ENCODE data around the gene EBNA1BP2. TPM values are rescaled to one million over a fixed set of nuclear protein-coding genes. Genes with fewer than 3 reads are reported as not detected.
"Not testable (repeated sequence)": the region's sequence is repeated elsewhere in the genome, so short reads cannot be mapped to it uniquely, and the experiment has no call there.

Gene EBNA1BP2
- total and polyA plus RNA-seq, 4 donors: 28.0 to 58.6 (median 40.8) TPM

DNA sequence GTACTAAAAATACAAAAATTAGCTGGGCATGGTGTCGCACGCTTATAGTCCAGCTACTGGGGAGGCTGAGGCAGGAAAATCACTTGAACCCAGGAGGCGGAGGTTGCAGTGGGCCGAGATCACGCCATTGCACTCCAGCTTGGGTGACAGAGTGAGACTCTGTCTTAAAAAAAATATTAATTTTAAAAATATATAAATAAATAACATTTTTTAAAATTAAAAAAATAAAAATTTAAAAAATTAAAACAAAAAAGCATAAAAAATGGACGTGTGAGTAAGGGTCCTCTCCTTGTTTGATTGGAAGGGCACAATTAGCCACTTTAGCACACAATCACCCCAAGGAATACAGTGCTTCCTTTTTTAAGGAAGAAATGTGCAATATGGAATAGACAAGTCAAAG lies 18.6 kb downstream of the EBNA1BP2 start:
- no peaks in the 10 kb centered on the region for H3K27me3 ChIP-seq (ENCODE audit: control insufficient read depth in 1 of 2, insufficient read depth in 2 of 2, low read length in 1 of 2)
- ATAC-seq (ENCODE audit: low FRiP score): no peak
- 91 to 95% methylated on average over 6 of the region's 6 CpGs for WGBS, 2 donors

DNA sequence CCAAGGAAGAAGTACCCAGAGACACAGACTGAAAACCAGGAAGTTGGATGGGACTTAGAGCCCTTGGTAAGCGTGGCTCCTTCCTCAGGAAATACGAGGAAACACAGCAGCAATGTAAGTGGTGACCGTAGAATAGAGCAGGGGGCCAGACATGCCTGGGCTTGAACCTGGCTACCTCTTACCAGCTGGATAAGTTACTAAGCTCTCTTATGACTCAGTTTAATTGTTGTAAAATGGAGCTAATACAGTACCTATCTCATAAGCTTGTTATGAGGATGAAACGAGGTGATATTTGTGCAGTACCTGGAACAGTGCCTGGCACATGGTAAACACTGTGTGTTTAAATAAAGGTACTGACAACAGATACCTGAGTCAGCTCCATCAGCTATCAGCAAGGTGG lies 19.2 kb downstream of the EBNA1BP2 start:
- Histone ChIP-seq H3K4me3 (ENCODE audit: low read length in 2 of 2) (no peak overlapping the region), H3K4me1 (ENCODE audit: control insufficient read depth in 1 of 2, insufficient read depth in 2 of 2, low read length in 2 of 2) (no peaks in the 10 kb centered on the region), H3K36me3 (ENCODE audit: control insufficient read depth in 1 of 2, insufficient read depth in 2 of 2, low read length in 1 of 2) (no peaks in the 10 kb centered on the region), H3K9me3 (ENCODE audit: control insufficient read depth, low read length) (no peaks in the 10 kb centered on the region), H3K27ac (ENCODE audit: low read depth in 1 of 2, low read length in 2 of 2) (no peak overlapping the region), H3K27me3 (ENCODE audit: control insufficient read depth in 1 of 2, insufficient read depth in 2 of 2, low read length in 1 of 2) (no peaks in the 10 kb centered on the region)
- intact Hi-C loops (cut with DNase I): no loop called here
- no peak for DNase-seq
- no peak for ATAC-seq (ENCODE audit: low FRiP score)
- WGBS, 2 donors: 60 to 65% methylated on average over 4 of the region's 4 CpGs

More for the DNA sequence above, 18.6 kb downstream of the EBNA1BP2 start:
- no peaks in the 10 kb centered on the region for H3K36me3 ChIP-seq (ENCODE audit: control insufficient read depth in 1 of 2, insufficient read depth in 2 of 2, low read length in 1 of 2)
- H3K9me3 ChIP-seq (ENCODE audit: control insufficient read depth, low read length): no peaks in the 10 kb centered on the region
- no peak overlapping the region for H3K27ac ChIP-seq (ENCODE audit: low read depth in 1 of 2, low read length in 2 of 2)
- H3K4me3 ChIP-seq (ENCODE audit: low read length in 2 of 2): no peak overlapping the region
- no peak for DNase-seq
- intact Hi-C loops (cut with DNase I): no loop called here
- no peaks in the 10 kb centered on the region for H3K4me1 ChIP-seq (ENCODE audit: control insufficient read depth in 1 of 2, insufficient read depth in 2 of 2, low read length in 2 of 2)

DNA sequence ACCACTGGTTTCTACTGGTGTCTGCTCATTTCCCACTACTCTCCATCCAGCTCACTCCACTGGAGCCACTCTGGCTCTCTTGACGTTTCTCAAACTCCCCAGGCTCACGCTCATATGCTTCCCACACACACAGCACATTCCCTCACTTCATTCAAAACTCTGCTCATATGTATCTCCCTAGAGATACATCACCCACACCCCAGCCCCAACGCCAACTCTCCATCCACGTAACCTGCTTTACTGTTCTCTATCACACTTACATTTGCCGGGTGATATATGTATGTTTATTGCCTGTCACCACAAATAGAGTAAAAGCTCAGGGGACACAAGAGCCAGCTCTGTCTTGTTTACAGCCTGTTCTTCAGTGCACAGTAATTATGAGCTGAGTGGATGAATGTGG lies 22.2 kb downstream of the EBNA1BP2 start:
- H3K27me3 ChIP-seq (ENCODE audit: control insufficient read depth in 1 of 2, insufficient read depth in 2 of 2, low read length in 1 of 2): no peaks in the 10 kb centered on the region
- ATAC-seq (ENCODE audit: low FRiP score) (no peak), DNase-seq (no peak)
- H3K4me1 ChIP-seq (ENCODE audit: control insufficient read depth in 1 of 2, insufficient read depth in 2 of 2, low read length in 2 of 2): no peaks in the 10 kb centered on the region
- WGBS, 2 donors: 65 to 67% methylated on average over 5 of the region's 5 CpGs
- H3K9me3 ChIP-seq (ENCODE audit: control insufficient read depth, low read length): no peaks in the 10 kb centered on the region
- no peak overlapping the region for H3K4me3 ChIP-seq (ENCODE audit: low read length in 2 of 2)
- no peak overlapping the region for H3K27ac ChIP-seq (ENCODE audit: low read depth in 1 of 2, low read length in 2 of 2)
- intact Hi-C loops (cut with DNase I): no loop called here
- no peaks in the 10 kb centered on the region for H3K36me3 ChIP-seq (ENCODE audit: control insufficient read depth in 1 of 2, insufficient read depth in 2 of 2, low read length in 1 of 2)

DNA sequence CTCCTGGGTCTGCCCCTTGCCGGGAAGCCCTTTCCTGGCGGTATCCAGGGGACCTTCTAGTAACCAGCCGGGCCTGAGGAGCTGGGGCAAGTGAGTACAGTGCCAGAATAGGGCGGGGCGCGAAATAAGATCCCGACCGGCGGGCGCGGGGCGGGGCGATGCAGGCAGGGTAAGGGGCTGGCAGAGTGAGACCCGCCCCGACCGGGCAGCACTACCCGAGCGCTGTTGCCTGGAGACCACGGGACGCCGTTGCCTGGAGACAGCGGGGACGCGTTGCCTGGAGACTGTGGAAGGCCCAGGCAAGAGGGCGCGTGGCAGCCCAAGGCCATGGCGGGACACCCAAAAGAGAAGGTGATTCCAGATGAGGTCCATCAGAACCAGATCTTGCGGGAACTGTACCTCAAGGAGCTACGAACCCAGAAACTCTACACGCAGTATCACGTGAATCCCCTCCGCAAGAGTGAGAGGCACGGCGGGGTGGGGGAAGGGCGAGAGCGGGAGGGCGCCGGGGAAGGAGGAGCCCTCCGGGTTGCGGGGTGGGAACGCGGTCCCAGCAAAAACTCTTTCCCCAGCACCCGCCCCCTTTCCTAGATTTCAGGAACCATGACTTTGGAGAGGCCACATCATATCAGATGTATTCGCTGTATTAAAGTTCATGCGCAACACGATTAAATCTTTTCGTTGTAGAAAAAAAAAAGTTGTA lies 24.3 kb downstream of the EBNA1BP2 start:
- WGBS, 2 donors: 3 to 5% methylated on average over 46 to 47 of the region's 47 CpGs
- Histone ChIP-seq H3K9me3 (ENCODE audit: control insufficient read depth, low read length) (no peaks in the 10 kb centered on the region), H3K36me3 (ENCODE audit: control insufficient read depth in 1 of 2, insufficient read depth in 2 of 2, low read length in 1 of 2) (no peaks in the 10 kb centered on the region), H3K27me3 (ENCODE audit: control insufficient read depth in 1 of 2, insufficient read depth in 2 of 2, low read length in 1 of 2) (no peaks in the 10 kb centered on the region), H3K27ac (ENCODE audit: low read depth in 1 of 2, low read length in 2 of 2) (no peak overlapping the region), H3K4me3 (ENCODE audit: low read length in 2 of 2) (peak overlapping the region in 1 of 2 donors; percentile 60), H3K4me1 (ENCODE audit: control insufficient read depth in 1 of 2, insufficient read depth in 2 of 2, low read length in 2 of 2) (no peaks in the 10 kb centered on the region)
- DNase-seq (peak; percentile 78 to 88), ATAC-seq (ENCODE audit: low FRiP score) (peak; percentile 79)
- intact Hi-C loops (cut with DNase I): no loop called here

DNA sequence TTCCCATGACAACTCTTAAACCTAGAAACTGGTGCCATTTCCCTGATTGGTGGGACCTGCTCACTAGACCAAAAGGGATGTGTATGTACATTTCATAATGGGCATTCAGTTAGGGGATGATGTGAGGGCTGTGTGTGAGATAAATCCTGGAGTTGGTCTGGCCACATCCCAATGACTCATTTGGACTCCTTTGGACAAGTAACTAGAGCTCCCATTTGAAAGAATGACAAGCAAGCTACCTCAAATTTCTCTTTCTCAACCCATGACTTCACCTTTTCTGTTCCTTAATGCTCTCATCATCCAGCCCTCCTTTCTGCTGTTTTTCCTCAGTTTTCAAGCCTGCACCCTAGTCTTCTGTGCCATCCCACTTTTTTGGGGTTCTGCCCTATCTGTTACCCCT lies 27.9 kb downstream of the EBNA1BP2 start:
- no peaks in the 10 kb centered on the region for H3K27me3 ChIP-seq (ENCODE audit: control insufficient read depth in 1 of 2, insufficient read depth in 2 of 2, low read length in 1 of 2)
- H3K27ac ChIP-seq (ENCODE audit: low read depth in 1 of 2, low read length in 2 of 2): no peak overlapping the region
- ATAC-seq (ENCODE audit: low FRiP score): no peak
- no peaks in the 10 kb centered on the region for H3K9me3 ChIP-seq (ENCODE audit: control insufficient read depth, low read length)
- no peaks in the 10 kb centered on the region for H3K4me1 ChIP-seq (ENCODE audit: control insufficient read depth in 1 of 2, insufficient read depth in 2 of 2, low read length in 2 of 2)
- no peak for DNase-seq
- intact Hi-C loops (cut with DNase I): no loop called here
- H3K36me3 ChIP-seq (ENCODE audit: control insufficient read depth in 1 of 2, insufficient read depth in 2 of 2, low read length in 1 of 2): no peaks in the 10 kb centered on the region
- no peak overlapping the region for H3K4me3 ChIP-seq (ENCODE audit: low read length in 2 of 2)

DNA sequence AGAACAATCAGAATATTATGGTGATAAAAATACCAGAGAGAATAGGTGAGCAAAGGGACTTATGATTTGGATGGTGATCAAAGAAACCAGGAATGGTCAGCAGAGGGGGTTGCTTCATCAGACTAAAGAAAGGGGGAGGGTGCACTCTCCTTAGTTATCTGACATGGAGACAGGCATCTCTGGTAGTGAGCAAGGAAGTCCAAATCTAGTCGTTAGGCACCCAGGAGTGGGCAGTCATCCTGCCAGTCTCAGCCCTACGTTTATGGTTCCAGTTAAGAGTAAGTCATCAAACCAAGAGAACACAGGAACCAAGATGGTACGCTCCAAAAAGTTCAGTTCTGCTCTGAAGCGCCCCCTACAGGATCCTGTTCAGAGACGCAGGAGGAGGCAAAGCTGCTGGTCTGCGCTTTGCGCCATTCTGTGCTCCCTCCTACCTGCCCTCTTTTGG lies 28.6 kb downstream of the EBNA1BP2 start:
- DNase-seq (no peak), ATAC-seq (ENCODE audit: low FRiP score) (no peak)
- H3K36me3 ChIP-seq (ENCODE audit: control insufficient read depth in 1 of 2, insufficient read depth in 2 of 2, low read length in 1 of 2): no peaks in the 10 kb centered on the region
- no peak overlapping the region for H3K27ac ChIP-seq (ENCODE audit: low read depth in 1 of 2, low read length in 2 of 2)
- H3K9me3 ChIP-seq (ENCODE audit: control insufficient read depth, low read length): no peaks in the 10 kb centered on the region
- 18 to 21% methylated on average over 7 of the region's 7 CpGs for WGBS, 2 donors
- no peaks in the 10 kb centered on the region for H3K27me3 ChIP-seq (ENCODE audit: control insufficient read depth in 1 of 2, insufficient read depth in 2 of 2, low read length in 1 of 2)
- H3K4me3 ChIP-seq (ENCODE audit: low read length in 2 of 2): no peak overlapping the region
- intact Hi-C loops (cut with DNase I): no loop called here
- H3K4me1 ChIP-seq (ENCODE audit: control insufficient read depth in 1 of 2, insufficient read depth in 2 of 2, low read length in 2 of 2): no peaks in the 10 kb centered on the region

DNA sequence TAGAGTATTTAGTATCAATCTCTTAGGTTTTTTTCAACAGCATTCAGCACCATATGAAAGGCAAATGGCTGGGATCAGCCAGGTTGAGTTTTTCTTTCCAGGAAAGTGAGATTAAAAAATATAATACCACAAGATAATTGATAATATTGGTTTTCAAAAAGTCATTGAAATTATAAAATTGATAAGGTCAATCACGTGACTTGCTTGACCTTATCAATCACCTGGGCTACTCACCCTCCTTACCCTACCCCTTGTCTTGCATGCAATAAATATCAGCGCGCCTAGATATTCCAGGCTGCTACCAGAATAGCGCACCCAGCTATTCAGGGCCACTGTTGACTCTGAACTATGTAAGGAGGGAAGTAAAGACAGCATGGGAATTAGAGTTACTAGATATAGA lies 31.5 kb downstream of the EBNA1BP2 start:
- Histone ChIP-seq H3K27ac (ENCODE audit: low read depth in 1 of 2, low read length in 2 of 2) (no peak overlapping the region), H3K9me3 (ENCODE audit: control insufficient read depth, low read length) (no peaks in the 10 kb centered on the region), H3K36me3 (ENCODE audit: control insufficient read depth in 1 of 2, insufficient read depth in 2 of 2, low read length in 1 of 2) (no peaks in the 10 kb centered on the region), H3K4me1 (ENCODE audit: control insufficient read depth in 1 of 2, insufficient read depth in 2 of 2, low read length in 2 of 2) (no peaks in the 10 kb centered on the region), H3K4me3 (ENCODE audit: low read length in 2 of 2) (no peak overlapping the region), H3K27me3 (ENCODE audit: control insufficient read depth in 1 of 2, insufficient read depth in 2 of 2, low read length in 1 of 2) (no peaks in the 10 kb centered on the region)
- intact Hi-C loops (cut with DNase I): no loop called here
- ATAC-seq (ENCODE audit: low FRiP score) (no peak), DNase-seq (no peak)
- 88 to 92% methylated on average over 4 of the region's 4 CpGs for WGBS, 2 donors

DNA sequence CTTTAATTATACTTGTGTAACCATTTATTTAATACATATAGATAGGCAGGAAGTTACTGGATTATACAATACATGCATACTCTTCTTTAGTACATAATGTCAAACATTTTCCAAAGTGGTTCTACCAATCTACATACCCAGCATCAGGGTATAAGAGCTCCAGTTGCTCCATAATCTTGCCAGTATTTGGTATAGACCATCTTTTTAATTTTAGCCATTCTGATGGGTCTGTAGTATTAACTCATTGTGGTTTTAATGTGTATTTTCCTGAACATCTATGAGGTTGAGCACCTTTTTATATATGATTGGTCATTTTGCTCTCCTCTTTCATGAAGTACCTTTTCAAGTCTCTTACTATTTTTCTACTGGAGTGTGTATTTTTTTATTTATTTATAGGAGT lies 32.1 kb downstream of the EBNA1BP2 start:
- intact Hi-C loops (cut with DNase I): no loop called here
- Histone ChIP-seq H3K27me3 (ENCODE audit: control insufficient read depth in 1 of 2, insufficient read depth in 2 of 2, low read length in 1 of 2) (no peaks in the 10 kb centered on the region), H3K27ac (ENCODE audit: low read depth in 1 of 2, low read length in 2 of 2) (no peak overlapping the region), H3K36me3 (ENCODE audit: control insufficient read depth in 1 of 2, insufficient read depth in 2 of 2, low read length in 1 of 2) (no peaks in the 10 kb centered on the region), H3K4me3 (ENCODE audit: low read length in 2 of 2) (no peak overlapping the region), H3K4me1 (ENCODE audit: control insufficient read depth in 1 of 2, insufficient read depth in 2 of 2, low read length in 2 of 2) (no peaks in the 10 kb centered on the region), H3K9me3 (ENCODE audit: control insufficient read depth, low read length) (no peaks in the 10 kb centered on the region)
- ATAC-seq (ENCODE audit: low FRiP score) (no peak), DNase-seq (no peak)

DNA sequence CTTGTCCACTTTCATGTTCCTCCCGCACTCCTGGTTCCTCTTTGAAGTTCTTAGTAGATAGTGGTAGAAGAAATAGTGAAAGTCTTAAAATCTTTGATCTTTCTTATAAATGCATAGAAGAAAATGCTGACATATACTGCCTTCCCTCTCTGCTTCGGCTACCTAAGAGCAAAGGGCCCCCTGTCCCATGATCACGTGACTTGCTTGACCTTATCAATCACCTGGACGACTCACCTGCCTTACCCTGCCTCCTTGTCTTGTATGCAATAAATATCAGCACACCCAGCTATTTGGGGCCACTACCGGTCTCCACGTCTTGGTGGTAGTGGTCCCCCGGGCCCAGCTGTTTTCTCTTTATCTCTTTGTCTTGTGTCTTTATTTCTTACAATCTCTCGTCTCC lies 32.8 kb downstream of the EBNA1BP2 start:
- H3K36me3 ChIP-seq (ENCODE audit: control insufficient read depth in 1 of 2, insufficient read depth in 2 of 2, low read length in 1 of 2); intact Hi-C loops (cut with DNase I); H3K9me3 ChIP-seq (ENCODE audit: control insufficient read depth, low read length); H3K27me3 ChIP-seq (ENCODE audit: control insufficient read depth in 1 of 2, insufficient read depth in 2 of 2, low read length in 1 of 2); H3K27ac ChIP-seq (ENCODE audit: low read depth in 1 of 2, low read length in 2 of 2); DNase-seq; H3K4me1 ChIP-seq (ENCODE audit: control insufficient read depth in 1 of 2, insufficient read depth in 2 of 2, low read length in 2 of 2); H3K4me3 ChIP-seq (ENCODE audit: low read length in 2 of 2); ATAC-seq (ENCODE audit: low FRiP score): not testable (repeated sequence)
- 87 to 92% methylated on average over 8 of the region's 8 CpGs for whole genome bisulfite sequencing, 2 donors

Measured in aorta (tissue), 5 donors.